Mesothelial cell of epicardium (in vitro differentiated cells): Measurements from ENCODE around the gene XCL1. TPM values are rescaled to one million over a fixed set of nuclear protein-coding genes. Genes with fewer than 3 reads are reported as not detected.
"Not testable (repeated sequence)": the region's sequence is repeated elsewhere in the genome, so short reads cannot be mapped to it uniquely, and the experiment has no call there.

Experiments
- DNase-seq, 2 experiments: peaks; one replicate each; pipeline ENCODE4 v3.0.0; 2021; ENCODE audit warnings: low spot score in 2 of 2; ENCODE audit not compliant: unreplicated experiment in 2 of 2
- H3K27ac Mint-ChIP-seq: 2 replicates; pipeline ENCODE4 v1.8.0; 2021; ENCODE audit warnings: mixed read lengths
- H3K27me3 Mint-ChIP-seq: 2 replicates; pipeline ENCODE4 v1.8.0; 2021; ENCODE audit warnings: low read depth, mixed read lengths
- H3K36me3 Mint-ChIP-seq: 2 replicates; pipeline ENCODE4 v1.8.0; 2021; ENCODE audit warnings: mixed read lengths
- H3K4me1 Mint-ChIP-seq: 2 replicates; pipeline ENCODE4 v1.8.0; 2021; ENCODE audit warnings: mixed read lengths
- H3K4me3 Mint-ChIP-seq: 2 replicates; pipeline ENCODE4 v1.8.0; 2021; ENCODE audit warnings: mild to moderate bottlenecking, moderate library complexity, mixed read lengths
- H3K9me3 Mint-ChIP-seq: 2 replicates; pipeline ENCODE4 v1.8.0; 2021; ENCODE audit warnings: mixed read lengths
- total RNA-seq: library from RNA; stranded (reverse); gene quantifications from 3 replicates; pipeline ENCODE4 v1.2.1, GENCODE V29; 2021
- TF ChIP-seq, protein P1 (sequence below): fragments of 200-600 bp; sonication (generic); IDR thresholded peaks from one replicate; pipeline ENCODE4 v1.5.0; 2021; ENCODE audit warnings: antibody characterized with exemption; ENCODE audit not compliant: unreplicated experiment

The XCL1 gene
- total RNA-seq, 1 donor from 2014 or later = 0.16 TPM

- Mint-ChIP-seq H3K4me1 (peaks cover 2% of the 10 kb centered on the region), H3K27me3 (no peaks in the 10 kb centered on the region), H3K27ac (no peak overlapping the region), H3K36me3 (no peaks in the 10 kb centered on the region), H3K4me3 (no peak overlapping the region), H3K9me3 (peaks cover 14% of the 10 kb centered on the region)
- TF ChIP-seq, protein P1, sequence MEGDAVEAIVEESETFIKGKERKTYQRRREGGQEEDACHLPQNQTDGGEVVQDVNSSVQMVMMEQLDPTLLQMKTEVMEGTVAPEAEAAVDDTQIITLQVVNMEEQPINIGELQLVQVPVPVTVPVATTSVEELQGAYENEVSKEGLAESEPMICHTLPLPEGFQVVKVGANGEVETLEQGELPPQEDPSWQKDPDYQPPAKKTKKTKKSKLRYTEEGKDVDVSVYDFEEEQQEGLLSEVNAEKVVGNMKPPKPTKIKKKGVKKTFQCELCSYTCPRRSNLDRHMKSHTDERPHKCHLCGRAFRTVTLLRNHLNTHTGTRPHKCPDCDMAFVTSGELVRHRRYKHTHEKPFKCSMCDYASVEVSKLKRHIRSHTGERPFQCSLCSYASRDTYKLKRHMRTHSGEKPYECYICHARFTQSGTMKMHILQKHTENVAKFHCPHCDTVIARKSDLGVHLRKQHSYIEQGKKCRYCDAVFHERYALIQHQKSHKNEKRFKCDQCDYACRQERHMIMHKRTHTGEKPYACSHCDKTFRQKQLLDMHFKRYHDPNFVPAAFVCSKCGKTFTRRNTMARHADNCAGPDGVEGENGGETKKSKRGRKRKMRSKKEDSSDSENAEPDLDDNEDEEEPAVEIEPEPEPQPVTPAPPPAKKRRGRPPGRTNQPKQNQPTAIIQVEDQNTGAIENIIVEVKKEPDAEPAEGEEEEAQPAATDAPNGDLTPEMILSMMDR = no peak
- no peak for DNase-seq
Measured at GRCh38 chr1:168567568-168567967, 8.8 kb upstream of the XCL1 start.

GRCh38 chr1:168568346-168568745, 8.1 kb upstream of the XCL1 start:
- TF ChIP-seq, protein P1 = no peak
- Mint-ChIP-seq H3K36me3 (no peaks in the 10 kb centered on the region), H3K27me3 (no peaks in the 10 kb centered on the region), H3K27ac (no peak overlapping the region), H3K9me3 (peaks cover 6% of the 10 kb centered on the region), H3K4me1 (peaks cover 2% of the 10 kb centered on the region), H3K4me3 (no peak overlapping the region)
- no peak for DNase-seq

DNA sequence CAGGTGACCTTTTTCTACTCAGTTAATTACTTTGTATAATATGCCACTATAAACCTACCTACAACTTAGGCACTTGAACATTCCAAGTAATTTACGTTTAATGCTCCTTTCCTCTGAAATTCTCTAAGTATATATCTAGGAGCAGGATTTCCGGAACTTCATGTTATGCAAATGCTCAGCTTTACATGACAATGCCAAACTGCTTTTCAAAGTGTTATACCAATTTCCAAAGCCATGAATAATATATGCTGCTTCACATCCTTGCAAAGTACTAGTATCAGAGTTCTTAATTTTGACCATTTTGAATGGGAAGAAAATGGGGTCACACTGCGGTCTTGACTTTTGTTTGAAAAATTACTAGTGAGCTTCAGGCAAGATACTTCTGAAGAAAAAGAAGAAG, 5.8 kb upstream of the XCL1 start:
- Mint-ChIP-seq H3K9me3 (peaks cover 3% of the 10 kb centered on the region), H3K27me3 (no peaks in the 10 kb centered on the region), H3K4me1 (no peaks in the 10 kb centered on the region), H3K36me3 (no peaks in the 10 kb centered on the region), H3K27ac (no peak overlapping the region), H3K4me3 (no peak overlapping the region)
- TF ChIP-seq, protein P1 = no peak
- no peak for DNase-seq

- peaks cover 3% of the 10 kb centered on the region for H3K9me3 Mint-ChIP-seq
- no peak overlapping the region for H3K4me3 Mint-ChIP-seq
Measured at GRCh38 chr1:168572633-168573032, 3.8 kb upstream of the XCL1 start.

DNA sequence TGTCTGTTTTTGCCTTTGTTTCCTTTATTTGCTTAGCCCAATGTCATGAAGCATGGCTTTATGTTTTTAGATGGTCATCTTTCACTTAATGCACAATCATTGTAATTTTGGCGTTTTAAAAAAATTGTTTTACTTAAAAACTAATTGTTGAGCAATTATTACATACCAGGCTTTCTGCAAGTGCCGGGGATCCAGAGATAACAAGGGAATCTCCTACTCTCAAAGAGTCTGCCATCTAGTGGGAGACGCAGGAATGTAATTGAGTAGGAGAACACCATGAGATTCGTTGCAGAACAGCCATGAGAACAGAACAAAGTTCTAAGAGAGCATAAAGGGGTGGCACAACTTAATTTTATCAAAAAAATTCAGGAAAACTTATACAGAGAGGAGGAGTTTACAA, 2.2 kb upstream of the XCL1 start:
- H3K4me1 Mint-ChIP-seq = not testable (repeated sequence)

More at GRCh38 chr1:168572633-168573032, 3.8 kb upstream of the XCL1 start:
- TF ChIP-seq, protein P1 = no peak
- Mint-ChIP-seq H3K27me3 (no peaks in the 10 kb centered on the region), H3K27ac (no peak overlapping the region), H3K36me3 (no peaks in the 10 kb centered on the region), H3K4me1 (no peaks in the 10 kb centered on the region)
- no peak for DNase-seq

GRCh38 chr1:168578531-168579185, 2.3 kb downstream of the XCL1 start:
- H3K4me1 Mint-ChIP-seq = peaks cover 11% of the 10 kb centered on the region
- H3K27me3 Mint-ChIP-seq, H3K36me3 Mint-ChIP-seq, H3K9me3 Mint-ChIP-seq, H3K27ac Mint-ChIP-seq, H3K4me3 Mint-ChIP-seq, DNase-seq: not testable (repeated sequence)

More for the DNA sequence above, 2.2 kb upstream of the XCL1 start:
- H3K9me3 Mint-ChIP-seq, H3K4me3 Mint-ChIP-seq, H3K27ac Mint-ChIP-seq, H3K27me3 Mint-ChIP-seq, DNase-seq, H3K36me3 Mint-ChIP-seq: not testable (repeated sequence)

- H3K36me3 Mint-ChIP-seq, H3K27ac Mint-ChIP-seq, DNase-seq, H3K9me3 Mint-ChIP-seq, H3K27me3 Mint-ChIP-seq, H3K4me3 Mint-ChIP-seq: not testable (repeated sequence)
- peaks cover 13% of the 10 kb centered on the region for H3K4me1 Mint-ChIP-seq
Measured at GRCh38 chr1:168580290-168580689, 3.9 kb downstream of the XCL1 start.

GRCh38 chr1:168580991-168581390, 4.6 kb downstream of the XCL1 start:
- not testable (repeated sequence) for H3K9me3 Mint-ChIP-seq, H3K36me3 Mint-ChIP-seq, H3K27ac Mint-ChIP-seq, DNase-seq, H3K4me3 Mint-ChIP-seq, H3K27me3 Mint-ChIP-seq
- H3K4me1 Mint-ChIP-seq = peaks cover 13% of the 10 kb centered on the region
